Mucosa of stomach (tissue), 1 donor: ENCODE measurements around the gene VPS41.
"Not testable (repeated sequence)": the region's sequence is repeated elsewhere in the genome, so short reads cannot be mapped to it uniquely, and the experiment has no call there.

Source experiments
- H3K27me3 ChIP-seq: one replicate; pipeline ENCODE4 v1.7.0; 2013; ENCODE audit warnings: mild to moderate bottlenecking, low read length; ENCODE audit not compliant: control insufficient read depth, insufficient read depth
- H3K36me3 ChIP-seq: one replicate; pipeline ENCODE4 v1.7.0; 2013; ENCODE audit warnings: low read length; ENCODE audit not compliant: control insufficient read depth, insufficient read depth
- H3K4me1 ChIP-seq: one replicate; pipeline ENCODE4 v1.7.0; 2013; ENCODE audit warnings: mild to moderate bottlenecking, low read length; ENCODE audit not compliant: control insufficient read depth, insufficient read depth
- H3K4me3 ChIP-seq: one replicate; pipeline ENCODE4 v1.7.0; 2013; ENCODE audit warnings: low read length
- H3K9ac ChIP-seq: one replicate; pipeline ENCODE4 v1.7.0; 2013; ENCODE audit warnings: mild to moderate bottlenecking, low read length, moderate library complexity
- H3K9me3 ChIP-seq: one replicate; pipeline ENCODE4 v1.7.0; 2013; ENCODE audit warnings: mild to moderate bottlenecking, low read length, moderate library complexity; ENCODE audit not compliant: control insufficient read depth
- donor health status: Pancreatic carcinoma.

VPS41 gene

DNA sequence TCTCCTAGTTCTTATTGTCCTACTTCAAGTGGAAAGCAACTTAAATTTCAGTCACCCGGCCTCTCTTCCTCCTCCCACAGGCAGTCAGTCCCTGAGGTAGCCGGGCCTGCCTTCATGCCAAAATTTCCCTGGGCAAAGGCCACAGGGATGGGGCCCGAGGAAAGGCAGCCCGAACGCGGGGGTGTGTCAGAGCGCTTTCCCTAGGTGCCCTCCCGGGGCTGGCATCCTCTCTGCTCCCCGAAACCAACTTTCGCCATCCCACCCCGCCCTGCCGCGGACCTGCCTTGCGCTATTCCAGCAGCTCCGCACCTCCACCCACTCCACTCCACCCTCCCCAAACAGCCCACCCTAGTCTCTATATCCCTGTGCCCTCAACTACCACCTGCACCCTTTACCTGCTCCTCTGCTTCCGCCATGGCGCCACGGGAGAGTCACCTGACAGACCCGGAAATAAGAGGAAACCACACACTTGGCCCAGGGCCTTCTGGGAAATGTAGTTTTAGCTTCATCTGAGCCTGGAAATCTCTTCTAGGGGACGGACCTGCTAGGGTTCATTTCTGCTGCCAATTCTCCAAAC lies at the start of gene VPS41:
VPS41 (minus strand) TSS at position 433 of the 577 bp plus-strand sequence; CDS start at position 416, 17 bp downstream.
- H3K9ac ChIP-seq = peak within 1 kb of the TSS; percentile 72
- H3K9me3 ChIP-seq = no peaks in the 10 kb centered on the region
- no peaks in the 10 kb centered on the region for H3K27me3 ChIP-seq
- no peaks in the 10 kb centered on the region for H3K36me3 ChIP-seq
- peak within 1 kb of the TSS; percentile 72 for H3K4me3 ChIP-seq
- H3K4me1 ChIP-seq = no peaks in the 10 kb centered on the region

GRCh38 chr7:38955892-38956291 lies 46.9 kb upstream of the VPS41 start:
- Histone ChIP-seq H3K9me3 (no peaks in the 10 kb centered on the region), H3K36me3 (no peaks in the 10 kb centered on the region), H3K27me3 (no peaks in the 10 kb centered on the region), H3K9ac (no peak overlapping the region), H3K4me1 (no peaks in the 10 kb centered on the region), H3K4me3 (no peak overlapping the region)

GRCh38 chr7:38953971-38954370 lies 45.0 kb upstream of the VPS41 start:
- H3K36me3 ChIP-seq = no peaks in the 10 kb centered on the region
- H3K27me3 ChIP-seq = no peaks in the 10 kb centered on the region
- H3K9ac ChIP-seq = no peak overlapping the region
- no peak overlapping the region for H3K4me3 ChIP-seq
- no peaks in the 10 kb centered on the region for H3K4me1 ChIP-seq
- H3K9me3 ChIP-seq = no peaks in the 10 kb centered on the region

- H3K27me3 ChIP-seq = no peaks in the 10 kb centered on the region
- no peaks in the 10 kb centered on the region for H3K4me1 ChIP-seq
- no peaks in the 10 kb centered on the region for H3K9me3 ChIP-seq
- H3K4me3 ChIP-seq = no peak overlapping the region
- H3K9ac ChIP-seq = no peak overlapping the region
- H3K36me3 ChIP-seq = no peaks in the 10 kb centered on the region
Measured at GRCh38 chr7:38953227-38953626, 44.2 kb upstream of the VPS41 start.

GRCh38 chr7:38951213-38951612 lies 42.2 kb upstream of the VPS41 start:
- Histone ChIP-seq H3K4me3 (no peak overlapping the region), H3K9me3 (no peaks in the 10 kb centered on the region), H3K27me3 (no peaks in the 10 kb centered on the region), H3K36me3 (no peaks in the 10 kb centered on the region), H3K4me1 (no peaks in the 10 kb centered on the region), H3K9ac (no peak overlapping the region)

DNA sequence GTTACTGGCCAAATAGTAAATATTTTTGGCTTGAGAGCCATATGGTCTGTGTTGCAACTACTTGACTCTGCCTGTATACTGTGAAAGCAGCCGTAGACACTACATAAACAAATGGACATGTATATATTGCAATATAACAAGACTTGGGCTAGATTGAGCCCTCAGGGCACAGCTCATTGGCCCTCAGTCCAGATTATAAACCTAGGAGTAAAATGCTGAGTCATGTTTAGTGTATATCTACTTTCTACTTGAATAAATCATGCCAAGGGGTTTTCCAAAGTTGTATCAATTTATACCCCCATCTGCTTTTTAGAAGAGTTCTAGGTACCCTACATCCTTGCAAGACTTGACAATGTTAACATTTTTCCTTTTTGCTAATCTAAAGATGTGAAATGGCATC lies 41.3 kb upstream of the VPS41 start:
- H3K36me3 ChIP-seq = no peaks in the 10 kb centered on the region
- H3K4me3 ChIP-seq = no peak overlapping the region
- H3K9ac ChIP-seq = no peak overlapping the region
- no peaks in the 10 kb centered on the region for H3K9me3 ChIP-seq
- no peaks in the 10 kb centered on the region for H3K4me1 ChIP-seq
- no peaks in the 10 kb centered on the region for H3K27me3 ChIP-seq

GRCh38 chr7:38947541-38947940 lies 38.5 kb upstream of the VPS41 start:
- not testable (repeated sequence) for H3K4me1 ChIP-seq, H3K27me3 ChIP-seq, H3K36me3 ChIP-seq, H3K9ac ChIP-seq, H3K9me3 ChIP-seq, H3K4me3 ChIP-seq

DNA sequence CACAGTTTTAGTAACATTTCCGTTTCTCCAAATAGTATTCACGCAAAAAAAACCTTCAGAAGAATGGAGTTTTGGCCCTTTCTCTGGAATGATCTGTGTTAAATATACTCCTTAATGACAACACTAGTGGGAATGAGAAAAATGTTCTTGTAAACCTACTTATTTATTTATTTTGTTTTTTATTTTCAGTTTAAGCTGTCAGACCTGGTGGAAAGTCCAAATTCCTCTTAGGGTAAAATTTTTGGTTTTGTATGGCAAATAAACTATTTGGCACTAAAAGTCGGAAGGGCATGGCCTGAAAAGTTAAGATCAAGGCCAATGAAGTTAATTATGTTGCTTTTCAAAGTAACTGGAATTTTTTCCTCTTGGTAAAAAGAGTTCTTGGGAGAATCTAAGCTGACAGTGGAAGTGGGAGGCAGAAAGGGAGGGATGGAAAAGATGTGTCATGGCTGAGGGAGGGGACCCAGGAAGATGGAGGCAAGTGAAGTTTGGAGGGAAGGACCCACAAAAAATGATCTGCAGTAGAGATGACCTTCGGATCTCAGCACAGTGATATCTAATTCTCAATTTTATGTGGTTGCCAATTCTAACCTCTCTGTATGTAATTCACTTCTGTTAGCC lies 33.5 kb upstream of the VPS41 start:
- Histone ChIP-seq H3K27me3 (no peaks in the 10 kb centered on the region), H3K4me3 (no peak overlapping the region), H3K9me3 (no peaks in the 10 kb centered on the region)

DNA sequence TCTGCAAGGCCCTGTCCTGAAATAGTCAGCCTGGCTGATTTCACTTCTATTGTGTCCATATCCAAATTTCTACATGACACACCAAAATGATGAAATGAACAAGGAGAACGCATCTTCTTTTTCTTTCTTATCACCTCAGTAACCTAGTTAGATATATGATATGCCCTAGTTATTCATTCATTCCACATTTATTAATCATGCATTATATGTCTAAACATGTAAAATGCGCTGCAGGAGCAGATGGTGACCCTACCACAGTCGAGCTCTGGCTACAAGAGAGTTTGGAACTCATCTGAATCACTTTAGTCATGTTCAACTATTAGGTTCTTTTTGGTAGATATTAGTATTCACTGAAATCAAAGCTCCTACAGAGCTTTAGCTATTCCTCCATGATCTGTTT lies 31.8 kb upstream of the VPS41 start:
- no peak overlapping the region for H3K9ac ChIP-seq
- H3K36me3 ChIP-seq = no peaks in the 10 kb centered on the region
- no peak overlapping the region for H3K4me3 ChIP-seq
- H3K27me3 ChIP-seq = no peaks in the 10 kb centered on the region
- no peaks in the 10 kb centered on the region for H3K9me3 ChIP-seq
- no peaks in the 10 kb centered on the region for H3K4me1 ChIP-seq

More for the DNA sequence above, 33.5 kb upstream of the VPS41 start:
- Histone ChIP-seq H3K36me3 (no peaks in the 10 kb centered on the region), H3K9ac (no peak overlapping the region), H3K4me1 (no peaks in the 10 kb centered on the region)

DNA sequence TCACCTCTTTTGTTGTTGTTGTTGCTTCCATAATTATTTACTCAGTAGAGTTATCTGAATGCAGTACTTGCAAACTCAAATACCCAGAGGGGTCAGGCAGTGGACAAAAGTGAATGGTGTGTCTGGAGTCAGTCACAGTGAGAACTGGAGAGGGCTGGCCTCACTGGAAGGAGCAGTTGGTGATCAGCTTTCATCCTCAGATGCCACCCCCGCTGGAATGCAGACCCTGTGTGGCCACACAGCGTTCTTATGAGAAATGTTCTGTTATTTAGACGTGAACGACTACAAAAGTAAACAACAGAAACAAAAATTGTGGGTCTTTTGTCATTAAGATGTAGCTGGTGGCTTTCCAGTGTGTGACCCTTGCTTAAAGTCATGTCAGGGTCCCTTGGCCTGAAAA lies 29.6 kb upstream of the VPS41 start:
- no peaks in the 10 kb centered on the region for H3K27me3 ChIP-seq
- H3K4me1 ChIP-seq = no peaks in the 10 kb centered on the region
- no peaks in the 10 kb centered on the region for H3K36me3 ChIP-seq
- no peak overlapping the region for H3K4me3 ChIP-seq
- H3K9ac ChIP-seq = no peak overlapping the region
- no peaks in the 10 kb centered on the region for H3K9me3 ChIP-seq

DNA sequence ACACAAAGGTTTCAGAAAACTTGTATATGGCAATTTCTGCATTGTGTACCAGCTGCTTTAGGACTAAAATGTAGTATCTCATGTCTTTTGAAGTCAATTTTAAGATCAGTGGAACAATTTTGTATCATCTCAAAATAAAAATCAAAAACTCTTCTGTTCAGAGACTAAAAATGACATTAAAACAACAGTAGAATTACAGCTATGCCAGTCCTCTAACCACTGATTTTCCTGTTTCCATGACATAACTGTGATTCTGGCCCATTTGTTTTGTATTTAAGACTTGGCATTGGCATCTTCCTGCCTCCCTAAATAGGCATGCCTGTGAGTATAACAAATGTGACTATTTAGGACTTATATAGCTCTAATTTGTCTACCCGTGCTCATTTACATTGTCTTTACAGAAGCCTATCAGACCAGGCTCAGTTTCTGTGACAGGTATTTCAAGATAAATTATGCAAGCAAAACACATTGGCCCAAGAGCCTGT lies 29.1 kb upstream of the VPS41 start:
- H3K9me3 ChIP-seq = no peaks in the 10 kb centered on the region
- no peak overlapping the region for H3K9ac ChIP-seq
- H3K4me1 ChIP-seq = no peaks in the 10 kb centered on the region
- no peaks in the 10 kb centered on the region for H3K27me3 ChIP-seq
- H3K4me3 ChIP-seq = no peak overlapping the region
- no peaks in the 10 kb centered on the region for H3K36me3 ChIP-seq

DNA sequence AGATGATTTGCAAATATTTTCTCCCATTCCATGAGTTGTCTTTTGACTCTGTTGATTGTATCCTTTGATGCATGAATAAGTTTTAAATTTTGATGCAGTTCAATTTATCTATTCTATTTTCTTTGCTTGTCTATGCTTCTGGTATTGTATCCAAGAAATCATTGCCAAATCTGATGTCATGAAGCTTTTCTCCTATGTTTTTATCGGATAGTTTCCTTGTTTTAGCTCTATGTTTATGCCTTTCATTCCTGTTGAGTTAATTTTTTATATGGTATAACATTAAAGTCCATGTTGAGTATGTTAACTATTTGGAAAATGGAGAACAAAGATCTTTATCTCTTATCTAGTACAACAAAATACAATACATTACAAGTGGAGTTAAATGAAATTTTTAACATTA lies 27.6 kb upstream of the VPS41 start:
- Histone ChIP-seq H3K36me3 (no peaks in the 10 kb centered on the region), H3K9me3 (no peaks in the 10 kb centered on the region), H3K4me3 (no peak overlapping the region), H3K9ac (no peak overlapping the region), H3K4me1 (no peaks in the 10 kb centered on the region), H3K27me3 (no peaks in the 10 kb centered on the region)
